Measurements from ENCODE around the gene OXER1. TPM values are rescaled to one million over a fixed set of nuclear protein-coding genes. Genes with fewer than 3 reads are reported as not detected.

OXER1 gene
- total RNA-seq = not detected

GRCh38 chr2:42764096-42764495 is at the start of gene OXER1:
OXER1 (minus strand) TSS chr2:42764135; CDS start chr2:42764062, 73 bp downstream.
- Mint-ChIP-seq H3K27ac (no peak within 1 kb of the TSS), H3K4me1 (peaks cover 3% of the 10 kb centered on the region), H3K9me3 (no peaks in the 10 kb centered on the region), H3K36me3 (no peaks in the 10 kb centered on the region), H3K27me3 (no peaks in the 10 kb centered on the region), H3K4me3 (no peak within 1 kb of the TSS)
- no peak for ATAC-seq (ENCODE audit: low read depth)
- POLR2A ChIA-PET = no interaction called here
- DNase-seq = no peak

- Mint-ChIP-seq H3K36me3 (peaks cover 4% of the 10 kb centered on the region), H3K4me3 (peak overlapping the region; percentile 33), H3K27ac (no peak overlapping the region), H3K4me1 (peaks cover 17% of the 10 kb centered on the region), H3K27me3 (peaks cover 4% of the 10 kb centered on the region), H3K9me3 (peaks cover 6% of the 10 kb centered on the region)
- ATAC-seq (ENCODE audit: low read depth) (no peak), DNase-seq (no peak)
- POLR2A ChIA-PET = interaction anchor here (0.7 kb wide), 1 partner anchor 19 kb away, joined by 3 read pairs; no protein-coding TSS in a partner anchor
Observed at GRCh38 chr2:42812899-42813479, 49.1 kb upstream of the OXER1 start.

- ATAC-seq (ENCODE audit: low read depth) (peak; percentile 4), DNase-seq (peak; percentile 76)
- Mint-ChIP-seq H3K4me1 (peaks cover 17% of the 10 kb centered on the region), H3K36me3 (peaks cover 4% of the 10 kb centered on the region), H3K27me3 (peaks cover 8% of the 10 kb centered on the region), H3K4me3 (peak overlapping the region; percentile 97), H3K27ac (peak overlapping the region; percentile 100), H3K9me3 (peaks cover 6% of the 10 kb centered on the region)
- POLR2A ChIA-PET = interaction anchor here (0.6 to 3.2 kb wide), 15 partner anchors 8 to 785 kb away, joined by 3 to 19 read pairs (median 4); partner anchors contain the start of genes THADA and ZFP36L2
Observed at GRCh38 chr2:42810971-42811811, 47.3 kb upstream of the OXER1 start.

- Mint-ChIP-seq H3K4me3 (peak overlapping the region; percentile 97), H3K4me1 (peaks cover 17% of the 10 kb centered on the region), H3K9me3 (peaks cover 6% of the 10 kb centered on the region), H3K27ac (peak overlapping the region; percentile 100), H3K36me3 (peaks cover 4% of the 10 kb centered on the region), H3K27me3 (peaks cover 12% of the 10 kb centered on the region)
- DNase-seq = peak; percentile 99
- POLR2A ChIA-PET = interaction anchor here (0.5 to 3.2 kb wide), 20 partner anchors 9 to 827 kb away, joined by 3 to 19 read pairs (median 4); partner anchors contain the start of genes HAAO, PLEKHH2, THADA and ZFP36L2
- ATAC-seq (ENCODE audit: low read depth) = peak; percentile 83
Observed at GRCh38 chr2:42810121-42810970, 46.4 kb upstream of the OXER1 start.

GRCh38 chr2:42809819-42810120 is 45.8 kb upstream of the OXER1 start:
- ATAC-seq (ENCODE audit: low read depth) = peak; percentile 38
- DNase-seq = no peak

GRCh38 chr2:42809131-42809818 is 45.3 kb upstream of the OXER1 start:
- Mint-ChIP-seq H3K36me3 (peaks cover 4% of the 10 kb centered on the region), H3K9me3 (peaks cover 5% of the 10 kb centered on the region), H3K27ac (peak overlapping the region; percentile 74), H3K4me3 (peak overlapping the region; percentile 76), H3K4me1 (peaks cover 17% of the 10 kb centered on the region), H3K27me3 (peaks cover 12% of the 10 kb centered on the region)
- DNase-seq (no peak), ATAC-seq (ENCODE audit: low read depth) (no peak)
- POLR2A ChIA-PET = interaction anchor here (1.3 to 3.2 kb wide), 6 partner anchors 9 to 787 kb away, joined by 3 to 19 read pairs (median 9); partner anchors contain the start of genes HAAO and THADA

More at GRCh38 chr2:42809819-42810120, 45.8 kb upstream of the OXER1 start:
- POLR2A ChIA-PET = interaction anchor here (0.5 to 3.2 kb wide), 14 partner anchors 10 to 827 kb away, joined by 3 to 19 read pairs (median 4); partner anchors contain the start of genes HAAO, PLEKHH2 and THADA
- H3K36me3 Mint-ChIP-seq = peaks cover 4% of the 10 kb centered on the region
- H3K27me3 Mint-ChIP-seq = peaks cover 12% of the 10 kb centered on the region
- H3K9me3 Mint-ChIP-seq = peaks cover 6% of the 10 kb centered on the region
- H3K4me3 Mint-ChIP-seq = peak overlapping the region; percentile 76
- peaks cover 17% of the 10 kb centered on the region for H3K4me1 Mint-ChIP-seq
- H3K27ac Mint-ChIP-seq = peak overlapping the region; percentile 64

- ATAC-seq (ENCODE audit: low read depth) = no peak
Observed at GRCh38 chr2:42808301-42808700, 44.4 kb upstream of the OXER1 start.

GRCh38 chr2:42806786-42807185 is 42.9 kb upstream of the OXER1 start:
- peaks cover 21% of the 10 kb centered on the region for H3K27me3 Mint-ChIP-seq
- no peak overlapping the region for H3K4me3 Mint-ChIP-seq
- H3K27ac Mint-ChIP-seq = no peak overlapping the region
- peaks cover 9% of the 10 kb centered on the region for H3K4me1 Mint-ChIP-seq
- ATAC-seq (ENCODE audit: low read depth) = no peak
- POLR2A ChIA-PET = no interaction called here
- H3K9me3 Mint-ChIP-seq = no peaks in the 10 kb centered on the region
- no peak for DNase-seq
- peaks cover 1% of the 10 kb centered on the region for H3K36me3 Mint-ChIP-seq

More at GRCh38 chr2:42808301-42808700, 44.4 kb upstream of the OXER1 start:
- Mint-ChIP-seq H3K9me3 (no peaks in the 10 kb centered on the region), H3K4me1 (peaks cover 12% of the 10 kb centered on the region), H3K4me3 (peak overlapping the region; percentile 39), H3K27ac (no peak overlapping the region), H3K27me3 (peaks cover 15% of the 10 kb centered on the region), H3K36me3 (peaks cover 1% of the 10 kb centered on the region)
- POLR2A ChIA-PET = no interaction called here
- DNase-seq = no peak

- DNase-seq = no peak
- peaks cover 23% of the 10 kb centered on the region for H3K27me3 Mint-ChIP-seq
- H3K9me3 Mint-ChIP-seq = no peaks in the 10 kb centered on the region
- no peaks in the 10 kb centered on the region for H3K36me3 Mint-ChIP-seq
- no peak for ATAC-seq (ENCODE audit: low read depth)
- no peak overlapping the region for H3K4me3 Mint-ChIP-seq
- peaks cover 11% of the 10 kb centered on the region for H3K4me1 Mint-ChIP-seq
- H3K27ac Mint-ChIP-seq = no peak overlapping the region
- POLR2A ChIA-PET = no interaction called here
Observed at GRCh38 chr2:42804891-42805290, 41.0 kb upstream of the OXER1 start.

GRCh38 chr2:42804338-42804737 is 40.4 kb upstream of the OXER1 start:
- Mint-ChIP-seq H3K27ac (no peak overlapping the region), H3K27me3 (peaks cover 23% of the 10 kb centered on the region), H3K4me1 (peaks cover 9% of the 10 kb centered on the region), H3K36me3 (no peaks in the 10 kb centered on the region), H3K9me3 (no peaks in the 10 kb centered on the region), H3K4me3 (no peak overlapping the region)
- ATAC-seq (ENCODE audit: low read depth) = no peak
- no peak for DNase-seq
- POLR2A ChIA-PET = no interaction called here

GRCh38 chr2:42802150-42802549 is 38.2 kb upstream of the OXER1 start:
- H3K9me3 Mint-ChIP-seq = no peaks in the 10 kb centered on the region
- DNase-seq (no peak), ATAC-seq (ENCODE audit: low read depth) (no peak)
- POLR2A ChIA-PET = no interaction called here
- no peaks in the 10 kb centered on the region for H3K36me3 Mint-ChIP-seq
- H3K27ac Mint-ChIP-seq = no peak overlapping the region
- peaks cover 18% of the 10 kb centered on the region for H3K27me3 Mint-ChIP-seq
- peaks cover 9% of the 10 kb centered on the region for H3K4me1 Mint-ChIP-seq
- no peak overlapping the region for H3K4me3 Mint-ChIP-seq

GRCh38 chr2:42801381-42801780 is 37.4 kb upstream of the OXER1 start:
- Mint-ChIP-seq H3K4me1 (peaks cover 13% of the 10 kb centered on the region), H3K27ac (no peak overlapping the region), H3K4me3 (no peak overlapping the region), H3K9me3 (no peaks in the 10 kb centered on the region), H3K27me3 (peaks cover 16% of the 10 kb centered on the region), H3K36me3 (no peaks in the 10 kb centered on the region)
- ATAC-seq (ENCODE audit: low read depth) (no peak), DNase-seq (no peak)
- POLR2A ChIA-PET = interaction anchor here (2.8 kb wide), 1 partner anchor 9 kb away, joined by 19 read pairs; no protein-coding TSS in a partner anchor

Measured in activated naive CD8-positive, alpha-beta T cell treated with anti-CD3 and anti-CD28 coated beads, Interleukin-2, amount 10 ng/mL, durations not matched to agents 7 days and 5 days (primary cell).